Astrocyte (in vitro differentiated cells and primary cell): Measurements from ENCODE around the gene PLB1. TPM values are rescaled to one million over a fixed set of nuclear protein-coding genes. Genes with fewer than 3 reads are reported as not detected.

Experiments
- DNase-seq: peaks from one replicate; pipeline ENCODE4 v3.0.0-alpha.2; 2010; ENCODE audit warnings: low read depth
- FAIRE-seq: peaks from 2 replicates; lab custom pipeline; 2011; peaks lifted over from hg19 to GRCh38; lab: Jason Lieb, UNC
- H2AFZ ChIP-seq: 2 replicates; pipeline ENCODE4 v1.6.0; 2012; ENCODE audit warnings: low read depth, low read length, inconsistent platforms
- H3K27ac ChIP-seq: 2 replicates; pipeline ENCODE4 v1.5.1; 2011; ENCODE audit warnings: low read depth, low read length, inconsistent platforms
- H3K27me3 ChIP-seq: 2 replicates; pipeline ENCODE4 v1.6.0; 2011; ENCODE audit warnings: low read length, inconsistent platforms; ENCODE audit not compliant: insufficient read depth
- H3K36me3 ChIP-seq: 2 replicates; pipeline ENCODE4 v1.5.1; 2011; ENCODE audit warnings: low read length, inconsistent platforms; ENCODE audit not compliant: insufficient read depth
- H3K4me1 ChIP-seq: 2 replicates; pipeline ENCODE4 v1.5.1; 2011; ENCODE audit warnings: low read length, inconsistent platforms; ENCODE audit not compliant: insufficient read depth
- H3K4me2 ChIP-seq: 2 replicates; pipeline ENCODE4 v1.6.0; 2012; ENCODE audit warnings: low read length, inconsistent platforms
- H3K4me3 ChIP-seq: 2 replicates; pipeline ENCODE4 v1.5.1; 2011; ENCODE audit warnings: low read depth, mild to moderate bottlenecking, low read length, inconsistent platforms; ENCODE audit not compliant: insufficient read depth
- H3K79me2 ChIP-seq: 2 replicates; pipeline ENCODE4 v1.6.0; 2012; ENCODE audit warnings: mild to moderate bottlenecking, low read length, inconsistent platforms; ENCODE audit not compliant: insufficient read depth
- H3K9ac ChIP-seq: 2 replicates; pipeline ENCODE4 v1.6.0; 2012; ENCODE audit warnings: mild to moderate bottlenecking, low read length, inconsistent platforms
- H3K9me3 ChIP-seq: 2 replicates; pipeline ENCODE4 v1.5.1; 2012; ENCODE audit warnings: low read depth, mild to moderate bottlenecking, low read length, inconsistent platforms; ENCODE audit not compliant: insufficient read depth
- H4K20me1 ChIP-seq: 2 replicates; pipeline ENCODE4 v1.6.0; 2012; ENCODE audit warnings: low read length, inconsistent platforms; ENCODE audit not compliant: insufficient read depth
- H3K27ac Mint-ChIP-seq: one replicate; pipeline ENCODE4 v1.8.0; 2021; ENCODE audit warnings: mild to moderate bottlenecking, mixed read lengths; ENCODE audit not compliant: unreplicated experiment
- H3K27me3 Mint-ChIP-seq: one replicate; pipeline ENCODE4 v1.8.0; 2021; ENCODE audit warnings: low read depth, mixed read lengths; ENCODE audit not compliant: unreplicated experiment
- H3K36me3 Mint-ChIP-seq: one replicate; pipeline ENCODE4 v1.8.0; 2021; ENCODE audit warnings: low read depth, mixed read lengths; ENCODE audit not compliant: unreplicated experiment
- H3K4me1 Mint-ChIP-seq: one replicate; pipeline ENCODE4 v1.8.0; 2021; ENCODE audit warnings: low read depth, mixed read lengths; ENCODE audit not compliant: unreplicated experiment
- H3K4me3 Mint-ChIP-seq: one replicate; pipeline ENCODE4 v1.8.0; 2021; ENCODE audit warnings: mild to moderate bottlenecking, moderate library complexity, mixed read lengths; ENCODE audit not compliant: unreplicated experiment
- H3K9me3 Mint-ChIP-seq: one replicate; pipeline ENCODE4 v1.8.0; 2021; ENCODE audit warnings: mild to moderate bottlenecking, mixed read lengths; ENCODE audit not compliant: unreplicated experiment
- EZH2 ChIP-seq: IDR thresholded peaks from 2 replicates; pipeline ENCODE4 v1.6.1; 2012; ENCODE audit warnings: mild to moderate bottlenecking, low read length, inconsistent platforms; ENCODE audit not compliant: insufficient read depth
- total RNA-seq: library from RNA; stranded (reverse); gene quantifications from 2 replicates; pipeline ENCODE4 v1.2.1, GENCODE V29; 2021
- TF ChIP-seq, protein P1 (sequence below): IDR thresholded peaks from 2 replicates; pipeline ENCODE4 v1.5.1; 2011; ENCODE audit warnings: low read depth, mild to moderate bottlenecking, inconsistent platforms, low read length, moderate library complexity; ENCODE audit not compliant: insufficient read depth

Gene PLB1
- total RNA-seq, 1 donor from 2014 or later = 0.98 TPM

DNA sequence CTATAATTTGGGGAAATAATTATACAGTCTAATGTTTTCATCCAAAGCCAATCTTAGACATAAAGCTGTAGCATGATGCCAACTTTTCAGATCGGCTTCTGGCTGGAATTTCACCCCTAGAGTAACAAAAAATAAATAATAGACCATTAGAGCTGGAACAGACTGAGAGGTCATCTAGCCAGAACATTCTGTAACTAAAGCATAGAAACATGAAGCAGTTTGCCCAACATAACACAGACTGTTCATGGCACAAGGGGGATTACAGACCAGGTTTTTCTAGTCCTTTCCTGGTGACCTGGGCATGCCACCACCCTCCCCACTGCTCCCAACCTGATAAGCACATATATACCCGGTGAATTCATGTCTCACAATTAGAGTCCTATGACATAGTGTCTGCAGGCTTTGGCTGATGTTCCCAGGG is 139.3 kb downstream of the PLB1 start:
- Histone ChIP-seq H3K27ac (no peak overlapping the region), H4K20me1 (no peaks in the 10 kb centered on the region), H3K27me3 (no peaks in the 10 kb centered on the region), H2AFZ (no peak overlapping the region), H3K9ac (no peak overlapping the region), H3K9me3 (no peaks in the 10 kb centered on the region), H3K4me1 (peaks cover 11% of the 10 kb centered on the region), H3K36me3 (no peaks in the 10 kb centered on the region), H3K4me3 (no peak overlapping the region), H3K4me2 (no peak overlapping the region), H3K79me2 (no peaks in the 10 kb centered on the region)
- Mint-ChIP-seq H3K4me1 (peaks cover 47% of the 10 kb centered on the region), H3K27ac (peak overlapping the region; percentile 67), H3K4me3 (no peak overlapping the region), H3K27me3 (peaks cover 6% of the 10 kb centered on the region), H3K36me3 (peaks cover 4% of the 10 kb centered on the region), H3K9me3 (peaks cover 2% of the 10 kb centered on the region)
- FAIRE-seq (no peak), DNase-seq (peak; percentile 42)
- no peak for TF ChIP-seq EZH2
- TF ChIP-seq, protein P1, sequence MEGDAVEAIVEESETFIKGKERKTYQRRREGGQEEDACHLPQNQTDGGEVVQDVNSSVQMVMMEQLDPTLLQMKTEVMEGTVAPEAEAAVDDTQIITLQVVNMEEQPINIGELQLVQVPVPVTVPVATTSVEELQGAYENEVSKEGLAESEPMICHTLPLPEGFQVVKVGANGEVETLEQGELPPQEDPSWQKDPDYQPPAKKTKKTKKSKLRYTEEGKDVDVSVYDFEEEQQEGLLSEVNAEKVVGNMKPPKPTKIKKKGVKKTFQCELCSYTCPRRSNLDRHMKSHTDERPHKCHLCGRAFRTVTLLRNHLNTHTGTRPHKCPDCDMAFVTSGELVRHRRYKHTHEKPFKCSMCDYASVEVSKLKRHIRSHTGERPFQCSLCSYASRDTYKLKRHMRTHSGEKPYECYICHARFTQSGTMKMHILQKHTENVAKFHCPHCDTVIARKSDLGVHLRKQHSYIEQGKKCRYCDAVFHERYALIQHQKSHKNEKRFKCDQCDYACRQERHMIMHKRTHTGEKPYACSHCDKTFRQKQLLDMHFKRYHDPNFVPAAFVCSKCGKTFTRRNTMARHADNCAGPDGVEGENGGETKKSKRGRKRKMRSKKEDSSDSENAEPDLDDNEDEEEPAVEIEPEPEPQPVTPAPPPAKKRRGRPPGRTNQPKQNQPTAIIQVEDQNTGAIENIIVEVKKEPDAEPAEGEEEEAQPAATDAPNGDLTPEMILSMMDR = no peak

DNA sequence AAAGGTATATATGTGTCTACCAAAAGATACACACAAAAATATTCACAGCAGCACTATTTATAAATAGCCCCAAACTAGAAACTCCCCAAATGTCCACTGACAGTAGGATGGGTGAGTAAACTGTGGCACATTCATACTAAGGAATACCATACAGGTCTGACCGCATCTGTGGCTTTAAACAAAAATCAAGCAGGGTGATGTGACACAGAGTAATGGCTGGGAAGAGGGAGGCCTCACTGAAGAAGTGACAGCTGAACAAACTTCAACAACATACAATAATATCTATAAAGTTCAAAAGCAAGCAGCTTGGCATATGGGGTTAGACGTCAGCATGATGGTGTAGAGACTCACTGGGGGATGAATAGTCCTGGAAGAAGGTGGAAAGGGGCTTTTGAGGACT is 140.6 kb downstream of the PLB1 start:
- H3K27me3 ChIP-seq = no peaks in the 10 kb centered on the region
- H3K9me3 Mint-ChIP-seq = peaks cover 2% of the 10 kb centered on the region
- no peaks in the 10 kb centered on the region for H3K36me3 ChIP-seq
- H3K79me2 ChIP-seq = no peaks in the 10 kb centered on the region
- H3K4me2 ChIP-seq = no peak overlapping the region
- DNase-seq (no peak), FAIRE-seq (no peak)
- H3K27ac ChIP-seq = no peak overlapping the region
- H2AFZ ChIP-seq = no peak overlapping the region
- no peaks in the 10 kb centered on the region for H4K20me1 ChIP-seq
- H3K27ac Mint-ChIP-seq = no peak overlapping the region
- H3K9ac ChIP-seq = no peak overlapping the region
- H3K9me3 ChIP-seq = no peaks in the 10 kb centered on the region
- no peak overlapping the region for H3K4me3 Mint-ChIP-seq
- H3K4me1 ChIP-seq = peaks cover 11% of the 10 kb centered on the region
- H3K27me3 Mint-ChIP-seq = peaks cover 6% of the 10 kb centered on the region
- TF ChIP-seq, protein P1 = no peak
- no peak for TF ChIP-seq EZH2
- H3K36me3 Mint-ChIP-seq = peaks cover 4% of the 10 kb centered on the region
- no peak overlapping the region for H3K4me3 ChIP-seq
- peaks cover 47% of the 10 kb centered on the region for H3K4me1 Mint-ChIP-seq

DNA sequence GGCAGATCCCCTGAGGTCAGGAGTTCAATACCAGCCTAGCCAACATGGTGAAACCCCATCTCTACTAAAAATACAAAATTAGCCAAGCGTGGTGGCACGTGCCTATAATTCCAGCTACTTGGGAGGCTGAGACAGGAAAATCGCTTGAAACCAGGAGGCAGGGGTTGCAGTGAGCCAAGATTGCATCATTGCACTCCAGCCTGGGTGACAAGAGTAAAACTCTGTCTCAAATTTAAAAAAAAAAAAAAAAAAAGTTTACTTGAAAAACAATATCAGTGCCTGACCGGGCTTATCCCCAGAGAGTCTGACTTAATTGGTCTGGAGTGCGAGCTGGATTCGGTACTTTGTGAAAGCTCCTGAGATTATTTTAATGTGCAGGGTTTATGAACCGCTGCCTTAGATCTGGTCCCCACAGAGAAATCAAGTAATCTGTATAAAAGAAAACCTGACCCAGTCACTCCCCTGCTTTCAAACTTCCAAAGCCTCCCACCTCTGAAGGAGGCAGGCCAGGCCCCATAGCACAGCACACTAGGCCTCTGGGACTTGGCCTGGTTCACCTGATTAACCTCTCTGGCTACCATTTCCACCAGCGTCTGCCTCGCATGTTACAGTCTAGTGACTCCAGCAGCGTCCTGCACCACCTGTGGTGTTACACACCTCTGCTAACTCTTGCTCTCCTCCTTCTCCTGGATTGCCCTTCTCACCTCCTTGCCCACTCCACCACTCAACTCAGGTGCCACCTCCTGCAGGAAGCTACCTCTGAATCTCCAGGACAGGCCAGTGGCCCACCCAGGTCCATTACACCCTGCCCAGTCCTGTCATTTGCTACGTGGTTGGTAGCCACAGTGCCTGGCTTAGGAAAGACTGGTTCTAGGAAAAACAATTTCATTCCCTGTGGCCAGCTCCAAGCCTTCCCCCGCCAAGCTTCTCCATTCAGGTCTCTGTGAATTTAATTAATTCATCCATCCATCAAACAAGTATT is 141.5 kb downstream of the PLB1 start:
- H3K9ac ChIP-seq = no peak overlapping the region
- no peak for DNase-seq
- Mint-ChIP-seq H3K27ac (peak overlapping the region; percentile 12), H3K27me3 (peaks cover 14% of the 10 kb centered on the region), H3K36me3 (peaks cover 4% of the 10 kb centered on the region), H3K9me3 (peaks cover 7% of the 10 kb centered on the region), H3K4me3 (no peak overlapping the region), H3K4me1 (peaks cover 45% of the 10 kb centered on the region)
- H3K4me1 ChIP-seq = peaks cover 11% of the 10 kb centered on the region
- no peaks in the 10 kb centered on the region for H3K79me2 ChIP-seq
- no peak overlapping the region for H3K4me3 ChIP-seq
- no peaks in the 10 kb centered on the region for H3K36me3 ChIP-seq
- H3K27me3 ChIP-seq = no peaks in the 10 kb centered on the region
- H3K4me2 ChIP-seq = no peak overlapping the region
- H3K27ac ChIP-seq = no peak overlapping the region
- no peak overlapping the region for H2AFZ ChIP-seq
- H3K9me3 ChIP-seq = no peaks in the 10 kb centered on the region
- no peak for FAIRE-seq
- H4K20me1 ChIP-seq = no peaks in the 10 kb centered on the region
- TF ChIP-seq, protein P1 = no peak
- TF ChIP-seq EZH2 = no peak
